GM23338 (cell line): ENCODE results near the gene SFMBT2. TPM values are rescaled to one million over a fixed set of nuclear protein-coding genes. Genes with fewer than 3 reads are reported as not detected.

Experiments used
- ATAC-seq: fragments of 200-7000 bp; cut with Tn5 transposase; 3 replicates; pipeline ENCODE4 v1.9.1; 2020
- DNase-seq: peaks from one replicate; pipeline ENCODE4 v3.0.0-alpha.2; 2015; ENCODE audit warnings: low spot score
- H2AFZ ChIP-seq: fragments of 200-600 bp; sonication (generic); 2 replicates; pipeline ENCODE4 v1.8.0; 2016; ENCODE audit warnings: antibody characterized with exemption, mild to moderate bottlenecking, moderate library complexity
- H3F3A ChIP-seq: fragments of 200-600 bp; sonication (generic); replicated peaks from 2 replicates; pipeline ENCODE4 v1.8.0; 2017; ENCODE audit warnings: antibody characterized with exemption, mixed run types, low read depth
- H3K27ac ChIP-seq: fragments of 200-600 bp; sonication (generic); 2 replicates; pipeline ENCODE4 v1.6.1; 2016; ENCODE audit warnings: low read depth
- H3K27me3 ChIP-seq: fragments of 200-600 bp; sonication (generic); 2 replicates; pipeline ENCODE4 v1.8.0; 2016; ENCODE audit warnings: mild to moderate bottlenecking, mixed run types, moderate library complexity; ENCODE audit not compliant: insufficient read depth
- H3K36me3 ChIP-seq: fragments of 200-600 bp; sonication (generic); 2 replicates; pipeline ENCODE4 v1.8.0; 2016; ENCODE audit warnings: mild to moderate bottlenecking; ENCODE audit not compliant: insufficient read depth
- H3K4me1 ChIP-seq: fragments of 200-600 bp; sonication (generic); 2 replicates; pipeline ENCODE4 v1.8.0; 2016; ENCODE audit warnings: mild to moderate bottlenecking, moderate library complexity; ENCODE audit not compliant: insufficient read depth
- H3K4me2 ChIP-seq: fragments of 200-600 bp; sonication (generic); 2 replicates; pipeline ENCODE4 v1.7.1; 2017; ENCODE audit warnings: mixed run types
- H3K4me3 ChIP-seq: fragments of 200-600 bp; sonication (generic); 2 replicates; pipeline ENCODE4 v1.6.1; 2016; ENCODE audit warnings: mixed run types
- H3K79me2 ChIP-seq: fragments of 200-600 bp; sonication (generic); replicated peaks from 2 replicates; pipeline ENCODE4 v1.8.0; 2017; ENCODE audit warnings: mild to moderate bottlenecking; ENCODE audit not compliant: insufficient read depth
- H3K9me2 ChIP-seq: fragments of 200-600 bp; sonication (generic); 2 replicates; pipeline ENCODE4 v1.8.0; 2017; ENCODE audit not compliant: insufficient read depth
- H4K20me1 ChIP-seq: fragments of 200-600 bp; sonication (generic); replicated peaks from 2 replicates; pipeline ENCODE4 v1.8.0; 2017; ENCODE audit warnings: mild to moderate bottlenecking; ENCODE audit not compliant: insufficient read depth
- H3K27ac Mint-ChIP-seq: 2 replicates; pipeline ENCODE4 v1.8.0; 2020; ENCODE audit warnings: inconsistent platforms, mild to moderate bottlenecking, moderate library complexity, mixed read lengths
- H3K27me3 Mint-ChIP-seq: 3 replicates; pipeline ENCODE4 v1.8.0; 2022; ENCODE audit warnings: low read depth, mild to moderate bottlenecking, moderate library complexity, mixed read lengths, inconsistent platforms; ENCODE audit not compliant: insufficient read depth, poor library complexity
- H3K36me3 Mint-ChIP-seq: 3 replicates; pipeline ENCODE4 v1.8.0; 2021; ENCODE audit warnings: low read depth, mild to moderate bottlenecking, inconsistent platforms, moderate library complexity, mixed read lengths
- H3K4me1 Mint-ChIP-seq: 3 replicates; pipeline ENCODE4 v1.8.0; 2020; ENCODE audit warnings: mild to moderate bottlenecking, inconsistent platforms, mixed read lengths
- H3K4me3 Mint-ChIP-seq: 3 replicates; pipeline ENCODE4 v1.8.0; 2021; ENCODE audit warnings: moderate library complexity, mild to moderate bottlenecking, inconsistent platforms, mixed read lengths
- H3K9me3 Mint-ChIP-seq: 3 replicates; pipeline ENCODE4 v1.8.0; 2020; ENCODE audit warnings: moderate library complexity, mild to moderate bottlenecking, inconsistent platforms, mixed read lengths
- CREB1 ChIP-seq: fragments of 250-450 bp; sonication (Bioruptor Pico); IDR thresholded peaks from 2 replicates; pipeline ENCODE4 v1.5.0; 2020; ENCODE audit warnings: low read depth, mild to moderate bottlenecking, moderate library complexity
- EZH2 ChIP-seq: fragments of 200-600 bp; sonication (generic); IDR thresholded peaks from one replicate; pipeline ENCODE4 v1.8.0; 2017; ENCODE audit warnings: antibody characterized with exemption, mild to moderate bottlenecking, low read depth; ENCODE audit not compliant: unreplicated experiment
- EZH2phosphoT487 ChIP-seq: fragments of 200-600 bp; sonication (generic); IDR thresholded peaks from one replicate; pipeline ENCODE4 v1.8.1; 2018; ENCODE audit warnings: antibody characterized with exemption; ENCODE audit not compliant: unreplicated experiment
- JUNB ChIP-seq: IDR thresholded peaks from one replicate; pipeline ENCODE4 v1.6.1; 2016; ENCODE audit warnings: antibody characterized with exemption; ENCODE audit not compliant: unreplicated experiment
- NANOG ChIP-seq: IDR thresholded peaks from 2 replicates; pipeline ENCODE4 v1.6.1; 2016; ENCODE audit warnings: antibody characterized with exemption, borderline replicate concordance
- POLR2AphosphoS5 ChIP-seq: IDR thresholded peaks from 2 replicates; pipeline ENCODE4 v1.6.1; 2016; ENCODE audit warnings: antibody characterized with exemption, low read depth
- STAT1 ChIP-seq: IDR thresholded peaks from one replicate; pipeline ENCODE4 v1.6.1; 2016; ENCODE audit warnings: antibody characterized with exemption; ENCODE audit not compliant: unreplicated experiment
- ZNF114 ChIP-seq: fragments of 250-450 bp; sonication (Bioruptor Pico); IDR thresholded peaks from 2 replicates; pipeline ENCODE4 v1.5.0; 2020; ENCODE audit warnings: mild to moderate bottlenecking, moderate library complexity
- ZNF331 ChIP-seq: fragments of 250-450 bp; sonication (Bioruptor Pico); IDR thresholded peaks from 2 replicates; pipeline ENCODE4 v1.5.0; 2020; ENCODE audit warnings: low read depth, mild to moderate bottlenecking, moderate library complexity
- polyA plus RNA-seq: library from polyadenylated mRNA; unstranded; fragments of >200 nt; fragmentation: Nextera tagmentation; extraction: Ambion mirVana; gene quantifications from 2 replicates; pipeline ENCODE4 v1.2.1, GENCODE V29; 2016
- total RNA-seq: library from RNA; depleted of rRNA; stranded (reverse); fragments of >200 nt; shearing (Covaris generic); gene quantifications from 2 replicates; pipeline ENCODE4 v1.2.3, GENCODE V29; 2014
- TF ChIP-seq, protein P1 (sequence below): fragments of 250-450 bp; sonication (Bioruptor Pico); IDR thresholded peaks from 2 replicates; pipeline ENCODE4 v1.5.0; 2020; ENCODE audit warnings: mild to moderate bottlenecking, moderate library complexity
- TF ChIP-seq, protein P2 (sequence below), 2 experiments: fragments of 200-600 bp in 1 of 2; sonication (generic) in 1 of 2; conservative IDR thresholded peaks; 2 replicates each; pipeline versions ENCODE4 v1.5.1 to v1.6.1; 2016 to 2017; ENCODE audit warnings: antibody characterized with exemption in 2 of 2, low read depth in 2 of 2, mild to moderate bottlenecking in 2 of 2, moderate library complexity in 1 of 2
- TF ChIP-seq, protein P3 (sequence below): IDR thresholded peaks from one replicate; pipeline ENCODE4 v1.6.1; 2018; ENCODE audit warnings: antibody characterized with exemption; ENCODE audit not compliant: unreplicated experiment
- TF ChIP-seq, protein P4 (sequence below): IDR thresholded peaks from 2 replicates; pipeline ENCODE4 v1.6.1; 2016; ENCODE audit warnings: antibody characterized with exemption

Gene SFMBT2
- total and polyA plus RNA-seq, 2 experiments from 2014 or later, result 2.7 to 6.7 TPM

DNA sequence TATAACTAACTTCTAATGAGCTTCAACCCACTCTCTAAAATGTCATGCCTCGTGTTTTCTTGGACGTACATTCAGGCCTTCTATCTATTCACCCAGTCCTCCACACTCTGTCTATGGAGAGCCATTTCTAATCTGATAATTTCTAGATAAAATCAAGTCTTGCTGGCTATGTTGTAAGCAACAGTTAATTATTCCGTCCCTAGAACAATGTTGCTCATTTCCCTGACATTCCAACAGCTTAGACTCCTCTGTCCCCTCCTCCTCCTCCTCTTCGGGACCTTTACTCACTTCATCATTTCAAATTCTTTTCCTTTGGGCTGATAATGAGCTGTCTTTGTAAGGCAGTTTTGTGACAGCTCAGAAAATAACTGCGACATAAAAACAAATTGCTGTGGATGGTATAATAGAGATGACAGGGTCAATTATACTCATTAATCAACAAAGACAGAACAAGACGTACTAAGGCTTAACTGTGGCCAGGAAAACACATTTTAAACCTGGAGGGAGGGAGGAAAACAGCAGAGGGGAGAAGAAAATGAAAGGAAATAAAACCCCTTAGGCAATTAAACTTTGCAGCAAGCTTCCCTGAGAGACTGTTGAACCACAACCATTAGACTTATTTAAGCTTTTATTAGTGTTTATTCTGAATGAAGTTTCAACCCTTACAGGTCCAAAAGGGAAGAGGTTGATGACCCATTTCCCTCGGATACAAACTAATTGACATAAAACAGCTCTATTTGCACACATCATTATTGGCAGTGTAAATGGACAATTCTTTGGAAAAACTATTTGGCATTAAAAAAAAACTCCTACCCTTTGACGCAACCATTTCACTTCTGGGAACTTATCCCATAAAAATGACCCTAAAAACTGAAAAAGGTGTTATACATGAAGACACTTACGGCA is 179.1 kb downstream of the SFMBT2 start:
- Histone ChIP-seq H3K27me3 (no peaks in the 10 kb centered on the region), H3K4me1 (no peaks in the 10 kb centered on the region), H3K79me2 (no peaks in the 10 kb centered on the region), H3K27ac (no peak overlapping the region), H2AFZ (no peak overlapping the region), H3F3A (no peaks in the 10 kb centered on the region), H3K4me3 (no peak overlapping the region), H3K4me2 (no peak overlapping the region), H3K9me2 (no peaks in the 10 kb centered on the region), H3K36me3 (no peaks in the 10 kb centered on the region; the same call in 1 of the 2 replicates), H4K20me1 (no peaks in the 10 kb centered on the region)
- Mint-ChIP-seq H3K4me1 (peaks cover 6% of the 10 kb centered on the region; the same call in 2 of the 3 replicates), H3K36me3 (no peaks in the 10 kb centered on the region), H3K9me3 (no peaks in the 10 kb centered on the region), H3K27ac (no peak overlapping the region), H3K27me3 (peaks cover 2% of the 10 kb centered on the region), H3K4me3 (no peak overlapping the region)
- TF ChIP-seq, protein P1, sequence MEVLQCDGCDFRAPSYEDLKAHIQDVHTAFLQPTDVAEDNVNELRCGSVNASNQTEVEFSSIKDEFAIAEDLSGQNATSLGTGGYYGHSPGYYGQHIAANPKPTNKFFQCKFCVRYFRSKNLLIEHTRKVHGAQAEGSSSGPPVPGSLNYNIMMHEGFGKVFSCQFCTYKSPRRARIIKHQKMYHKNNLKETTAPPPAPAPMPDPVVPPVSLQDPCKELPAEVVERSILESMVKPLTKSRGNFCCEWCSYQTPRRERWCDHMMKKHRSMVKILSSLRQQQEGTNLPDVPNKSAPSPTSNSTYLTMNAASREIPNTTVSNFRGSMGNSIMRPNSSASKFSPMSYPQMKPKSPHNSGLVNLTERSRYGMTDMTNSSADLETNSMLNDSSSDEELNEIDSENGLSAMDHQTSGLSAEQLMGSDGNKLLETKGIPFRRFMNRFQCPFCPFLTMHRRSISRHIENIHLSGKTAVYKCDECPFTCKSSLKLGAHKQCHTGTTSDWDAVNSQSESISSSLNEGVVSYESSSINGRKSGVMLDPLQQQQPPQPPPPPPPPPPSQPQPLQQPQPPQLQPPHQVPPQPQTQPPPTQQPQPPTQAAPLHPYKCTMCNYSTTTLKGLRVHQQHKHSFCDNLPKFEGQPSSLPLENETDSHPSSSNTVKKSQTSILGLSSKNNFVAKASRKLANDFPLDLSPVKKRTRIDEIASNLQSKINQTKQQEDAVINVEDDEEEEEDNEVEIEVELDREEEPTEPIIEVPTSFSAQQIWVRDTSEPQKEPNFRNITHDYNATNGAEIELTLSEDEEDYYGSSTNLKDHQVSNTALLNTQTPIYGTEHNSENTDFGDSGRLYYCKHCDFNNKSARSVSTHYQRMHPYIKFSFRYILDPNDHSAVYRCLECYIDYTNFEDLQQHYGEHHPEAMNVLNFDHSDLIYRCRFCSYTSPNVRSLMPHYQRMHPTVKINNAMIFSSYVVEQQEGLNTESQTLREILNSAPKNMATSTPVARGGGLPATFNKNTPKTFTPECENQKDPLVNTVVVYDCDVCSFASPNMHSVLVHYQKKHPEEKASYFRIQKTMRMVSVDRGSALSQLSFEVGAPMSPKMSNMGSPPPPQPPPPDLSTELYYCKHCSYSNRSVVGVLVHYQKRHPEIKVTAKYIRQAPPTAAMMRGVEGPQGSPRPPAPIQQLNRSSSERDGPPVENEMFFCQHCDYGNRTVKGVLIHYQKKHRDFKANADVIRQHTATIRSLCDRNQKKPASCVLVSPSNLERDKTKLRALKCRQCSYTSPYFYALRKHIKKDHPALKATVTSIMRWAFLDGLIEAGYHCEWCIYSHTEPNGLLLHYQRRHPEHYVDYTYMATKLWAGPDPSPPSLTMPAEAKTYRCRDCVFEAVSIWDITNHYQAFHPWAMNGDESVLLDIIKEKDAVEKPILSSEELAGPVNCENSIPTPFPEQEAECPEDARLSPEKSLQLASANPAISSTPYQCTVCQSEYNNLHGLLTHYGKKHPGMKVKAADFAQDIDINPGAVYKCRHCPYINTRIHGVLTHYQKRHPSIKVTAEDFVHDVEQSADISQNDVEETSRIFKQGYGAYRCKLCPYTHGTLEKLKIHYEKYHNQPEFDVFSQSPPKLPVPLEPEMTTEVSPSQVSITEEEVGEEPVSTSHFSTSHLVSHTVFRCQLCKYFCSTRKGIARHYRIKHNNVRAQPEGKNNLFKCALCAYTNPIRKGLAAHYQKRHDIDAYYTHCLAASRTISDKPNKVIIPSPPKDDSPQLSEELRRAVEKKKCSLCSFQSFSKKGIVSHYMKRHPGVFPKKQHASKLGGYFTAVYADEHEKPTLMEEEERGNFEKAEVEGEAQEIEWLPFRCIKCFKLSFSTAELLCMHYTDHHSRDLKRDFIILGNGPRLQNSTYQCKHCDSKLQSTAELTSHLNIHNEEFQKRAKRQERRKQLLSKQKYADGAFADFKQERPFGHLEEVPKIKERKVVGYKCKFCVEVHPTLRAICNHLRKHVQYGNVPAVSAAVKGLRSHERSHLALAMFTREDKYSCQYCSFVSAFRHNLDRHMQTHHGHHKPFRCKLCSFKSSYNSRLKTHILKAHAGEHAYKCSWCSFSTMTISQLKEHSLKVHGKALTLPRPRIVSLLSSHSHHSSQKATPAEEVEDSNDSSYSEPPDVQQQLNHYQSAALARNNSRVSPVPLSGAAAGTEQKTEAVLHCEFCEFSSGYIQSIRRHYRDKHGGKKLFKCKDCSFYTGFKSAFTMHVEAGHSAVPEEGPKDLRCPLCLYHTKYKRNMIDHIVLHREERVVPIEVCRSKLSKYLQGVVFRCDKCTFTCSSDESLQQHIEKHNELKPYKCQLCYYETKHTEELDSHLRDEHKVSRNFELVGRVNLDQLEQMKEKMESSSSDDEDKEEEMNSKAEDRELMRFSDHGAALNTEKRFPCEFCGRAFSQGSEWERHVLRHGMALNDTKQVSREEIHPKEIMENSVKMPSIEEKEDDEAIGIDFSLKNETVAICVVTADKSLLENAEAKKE, result no peak
- no peak for TF ChIP-seq ZNF331 (CRISPR knock-in tag)
- no peak for TF ChIP-seq NANOG
- TF ChIP-seq, protein P2, sequence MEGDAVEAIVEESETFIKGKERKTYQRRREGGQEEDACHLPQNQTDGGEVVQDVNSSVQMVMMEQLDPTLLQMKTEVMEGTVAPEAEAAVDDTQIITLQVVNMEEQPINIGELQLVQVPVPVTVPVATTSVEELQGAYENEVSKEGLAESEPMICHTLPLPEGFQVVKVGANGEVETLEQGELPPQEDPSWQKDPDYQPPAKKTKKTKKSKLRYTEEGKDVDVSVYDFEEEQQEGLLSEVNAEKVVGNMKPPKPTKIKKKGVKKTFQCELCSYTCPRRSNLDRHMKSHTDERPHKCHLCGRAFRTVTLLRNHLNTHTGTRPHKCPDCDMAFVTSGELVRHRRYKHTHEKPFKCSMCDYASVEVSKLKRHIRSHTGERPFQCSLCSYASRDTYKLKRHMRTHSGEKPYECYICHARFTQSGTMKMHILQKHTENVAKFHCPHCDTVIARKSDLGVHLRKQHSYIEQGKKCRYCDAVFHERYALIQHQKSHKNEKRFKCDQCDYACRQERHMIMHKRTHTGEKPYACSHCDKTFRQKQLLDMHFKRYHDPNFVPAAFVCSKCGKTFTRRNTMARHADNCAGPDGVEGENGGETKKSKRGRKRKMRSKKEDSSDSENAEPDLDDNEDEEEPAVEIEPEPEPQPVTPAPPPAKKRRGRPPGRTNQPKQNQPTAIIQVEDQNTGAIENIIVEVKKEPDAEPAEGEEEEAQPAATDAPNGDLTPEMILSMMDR (conservative IDR thresholded peaks at IDR 0.05; ENCODE audit: low read depth in 2 of 2), result no peak
- no peak for TF ChIP-seq ZNF114 (CRISPR knock-in tag)
- TF ChIP-seq POLR2AphosphoS5, result no peak
- TF ChIP-seq JUNB, result no peak
- TF ChIP-seq, protein P3, sequence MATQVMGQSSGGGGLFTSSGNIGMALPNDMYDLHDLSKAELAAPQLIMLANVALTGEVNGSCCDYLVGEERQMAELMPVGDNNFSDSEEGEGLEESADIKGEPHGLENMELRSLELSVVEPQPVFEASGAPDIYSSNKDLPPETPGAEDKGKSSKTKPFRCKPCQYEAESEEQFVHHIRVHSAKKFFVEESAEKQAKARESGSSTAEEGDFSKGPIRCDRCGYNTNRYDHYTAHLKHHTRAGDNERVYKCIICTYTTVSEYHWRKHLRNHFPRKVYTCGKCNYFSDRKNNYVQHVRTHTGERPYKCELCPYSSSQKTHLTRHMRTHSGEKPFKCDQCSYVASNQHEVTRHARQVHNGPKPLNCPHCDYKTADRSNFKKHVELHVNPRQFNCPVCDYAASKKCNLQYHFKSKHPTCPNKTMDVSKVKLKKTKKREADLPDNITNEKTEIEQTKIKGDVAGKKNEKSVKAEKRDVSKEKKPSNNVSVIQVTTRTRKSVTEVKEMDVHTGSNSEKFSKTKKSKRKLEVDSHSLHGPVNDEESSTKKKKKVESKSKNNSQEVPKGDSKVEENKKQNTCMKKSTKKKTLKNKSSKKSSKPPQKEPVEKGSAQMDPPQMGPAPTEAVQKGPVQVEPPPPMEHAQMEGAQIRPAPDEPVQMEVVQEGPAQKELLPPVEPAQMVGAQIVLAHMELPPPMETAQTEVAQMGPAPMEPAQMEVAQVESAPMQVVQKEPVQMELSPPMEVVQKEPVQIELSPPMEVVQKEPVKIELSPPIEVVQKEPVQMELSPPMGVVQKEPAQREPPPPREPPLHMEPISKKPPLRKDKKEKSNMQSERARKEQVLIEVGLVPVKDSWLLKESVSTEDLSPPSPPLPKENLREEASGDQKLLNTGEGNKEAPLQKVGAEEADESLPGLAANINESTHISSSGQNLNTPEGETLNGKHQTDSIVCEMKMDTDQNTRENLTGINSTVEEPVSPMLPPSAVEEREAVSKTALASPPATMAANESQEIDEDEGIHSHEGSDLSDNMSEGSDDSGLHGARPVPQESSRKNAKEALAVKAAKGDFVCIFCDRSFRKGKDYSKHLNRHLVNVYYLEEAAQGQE, result no peak
- no peak for TF ChIP-seq EZH2
- TF ChIP-seq STAT1, result no peak
- no peak for TF ChIP-seq EZH2phosphoT487
- TF ChIP-seq, protein P4, sequence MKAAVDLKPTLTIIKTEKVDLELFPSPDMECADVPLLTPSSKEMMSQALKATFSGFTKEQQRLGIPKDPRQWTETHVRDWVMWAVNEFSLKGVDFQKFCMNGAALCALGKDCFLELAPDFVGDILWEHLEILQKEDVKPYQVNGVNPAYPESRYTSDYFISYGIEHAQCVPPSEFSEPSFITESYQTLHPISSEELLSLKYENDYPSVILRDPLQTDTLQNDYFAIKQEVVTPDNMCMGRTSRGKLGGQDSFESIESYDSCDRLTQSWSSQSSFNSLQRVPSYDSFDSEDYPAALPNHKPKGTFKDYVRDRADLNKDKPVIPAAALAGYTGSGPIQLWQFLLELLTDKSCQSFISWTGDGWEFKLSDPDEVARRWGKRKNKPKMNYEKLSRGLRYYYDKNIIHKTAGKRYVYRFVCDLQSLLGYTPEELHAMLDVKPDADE, result no peak
- TF ChIP-seq CREB1 (CRISPR knock-in tag), result no peak
- DNase-seq, result no peak
- ATAC-seq, result no peak
